ENCODE results near the gene CADM1. TPM values are rescaled to one million over a fixed set of nuclear protein-coding genes. Genes with fewer than 3 reads are reported as not detected.

Gene CADM1
- total and polyA plus RNA-seq, 4 donors: 13.0 to 40.6 (median 28.9) TPM

DNA sequence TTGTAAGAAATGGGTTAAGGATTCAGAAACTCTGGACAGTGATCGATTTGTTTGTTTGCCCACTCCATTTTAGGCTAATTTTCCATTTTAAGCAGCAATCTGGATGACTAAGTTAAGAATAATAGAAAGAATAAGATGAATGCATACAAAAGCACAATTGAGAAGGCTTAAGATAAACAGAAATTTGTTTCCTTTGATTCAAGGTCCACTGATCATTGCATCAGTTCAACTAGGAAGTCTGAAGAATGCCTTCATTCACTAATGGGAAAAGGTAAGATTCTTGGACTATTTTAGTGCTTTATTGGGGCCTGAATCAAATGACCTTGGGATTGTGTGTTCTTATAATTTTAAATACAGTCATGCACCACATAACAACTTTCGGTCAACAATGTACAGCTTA is 140.8 kb downstream of the CADM1 start (continued):
- TF ChIP-seq, protein P1, sequence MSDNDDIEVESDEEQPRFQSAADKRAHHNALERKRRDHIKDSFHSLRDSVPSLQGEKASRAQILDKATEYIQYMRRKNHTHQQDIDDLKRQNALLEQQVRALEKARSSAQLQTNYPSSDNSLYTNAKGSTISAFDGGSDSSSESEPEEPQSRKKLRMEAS (IDR thresholded peaks at IDR 0.05): no peak
- TF ChIP-seq HNF4G (IDR thresholded peaks at IDR 0.05): no peak

DNA sequence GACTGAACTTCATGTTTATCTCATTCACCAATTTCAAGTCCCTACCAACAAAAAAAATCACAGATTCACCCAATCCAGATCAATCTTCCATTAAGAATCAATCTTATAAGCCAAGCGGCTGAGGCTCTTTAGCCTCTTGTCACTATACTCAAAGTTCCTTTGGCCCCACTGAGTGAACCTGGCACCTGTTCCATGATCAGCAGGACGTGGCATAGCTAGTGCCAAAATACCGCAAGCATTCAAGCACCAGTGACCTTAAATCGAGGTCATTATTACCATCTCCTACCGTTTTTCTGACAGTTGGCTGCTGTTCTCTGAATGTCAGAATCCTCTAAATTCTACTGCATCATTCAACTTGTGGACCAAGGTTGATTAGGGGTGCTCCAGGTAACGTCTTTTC is 141.2 kb downstream of the CADM1 start:
- no peaks in the 10 kb centered on the region for H3K9me3 ChIP-seq (ENCODE audit: control insufficient read depth in 4 of 4, low read length in 3 of 4)
- peak in 1 of 2 donors; percentile 30 for TF ChIP-seq HNF4A (conservative IDR thresholded peaks at IDR 0.05)
- TF ChIP-seq HNF4G (IDR thresholded peaks at IDR 0.05): no peak
- no peak for DNase-seq (ENCODE audit: low spot score)
- no peak overlapping the region for H3K9ac ChIP-seq (ENCODE audit: low read depth in 1 of 2, low read length in 2 of 2)
- WGBS: 57% methylated on average over 6 of the region's 6 CpGs
- H3K4me1 ChIP-seq (ENCODE audit: control insufficient read depth in 4 of 4, insufficient read depth in 4 of 4, low read length in 3 of 4): no peaks in the 10 kb centered on the region
- H3K27ac ChIP-seq (ENCODE audit: low read depth in 1 of 2, low read length in 2 of 2): no peak overlapping the region
- no peaks in the 10 kb centered on the region for H3K27me3 ChIP-seq (ENCODE audit: control insufficient read depth in 4 of 4, insufficient read depth in 4 of 4, low read length in 3 of 4)
- no peak overlapping the region for H3K4me3 ChIP-seq (ENCODE audit: low read depth in 1 of 3, low read length in 3 of 3)
- H3K36me3 ChIP-seq (ENCODE audit: control insufficient read depth in 4 of 4, insufficient read depth in 3 of 4, low read depth in 1 of 4, low read length in 3 of 4): peaks cover 0 to 3% (median 0%) of the 10 kb centered on the region in 4 donors

DNA sequence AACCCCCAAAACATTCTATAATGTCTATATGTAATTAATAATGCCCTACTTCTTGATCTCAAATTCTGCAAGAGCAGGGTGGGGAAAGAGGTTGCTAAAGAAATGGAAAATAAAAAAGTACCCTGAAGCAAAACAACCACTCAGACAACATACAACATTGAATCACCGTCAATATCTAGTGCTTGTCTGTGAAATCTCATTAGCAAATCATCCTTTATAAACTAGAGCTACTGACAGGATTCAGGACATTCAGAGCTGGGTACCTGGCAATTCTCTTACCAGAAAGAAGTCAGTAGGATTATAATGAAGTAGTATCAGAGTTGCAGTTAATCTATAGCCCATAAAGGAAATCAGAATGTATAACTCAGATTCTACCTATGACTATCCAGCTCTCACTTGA is 143.2 kb downstream of the CADM1 start:
- H3K4me3 ChIP-seq (ENCODE audit: low read depth in 1 of 3, low read length in 3 of 3): no peak overlapping the region
- no peak for DNase-seq (ENCODE audit: low spot score)
- no peak overlapping the region for H3K9ac ChIP-seq (ENCODE audit: low read depth in 1 of 2, low read length in 2 of 2)
- no peaks in the 10 kb centered on the region for H3K36me3 ChIP-seq (ENCODE audit: control insufficient read depth in 4 of 4, insufficient read depth in 3 of 4, low read depth in 1 of 4, low read length in 3 of 4)
- H3K27ac ChIP-seq (ENCODE audit: low read depth in 1 of 2, low read length in 2 of 2): no peak overlapping the region
- no peaks in the 10 kb centered on the region for H3K27me3 ChIP-seq (ENCODE audit: control insufficient read depth in 4 of 4, insufficient read depth in 4 of 4, low read length in 3 of 4)
- 95% methylated on average over 1 of the region's 1 CpG for WGBS
- H3K9me3 ChIP-seq (ENCODE audit: control insufficient read depth in 4 of 4, low read length in 3 of 4): no peaks in the 10 kb centered on the region
- TF ChIP-seq, protein P2, sequence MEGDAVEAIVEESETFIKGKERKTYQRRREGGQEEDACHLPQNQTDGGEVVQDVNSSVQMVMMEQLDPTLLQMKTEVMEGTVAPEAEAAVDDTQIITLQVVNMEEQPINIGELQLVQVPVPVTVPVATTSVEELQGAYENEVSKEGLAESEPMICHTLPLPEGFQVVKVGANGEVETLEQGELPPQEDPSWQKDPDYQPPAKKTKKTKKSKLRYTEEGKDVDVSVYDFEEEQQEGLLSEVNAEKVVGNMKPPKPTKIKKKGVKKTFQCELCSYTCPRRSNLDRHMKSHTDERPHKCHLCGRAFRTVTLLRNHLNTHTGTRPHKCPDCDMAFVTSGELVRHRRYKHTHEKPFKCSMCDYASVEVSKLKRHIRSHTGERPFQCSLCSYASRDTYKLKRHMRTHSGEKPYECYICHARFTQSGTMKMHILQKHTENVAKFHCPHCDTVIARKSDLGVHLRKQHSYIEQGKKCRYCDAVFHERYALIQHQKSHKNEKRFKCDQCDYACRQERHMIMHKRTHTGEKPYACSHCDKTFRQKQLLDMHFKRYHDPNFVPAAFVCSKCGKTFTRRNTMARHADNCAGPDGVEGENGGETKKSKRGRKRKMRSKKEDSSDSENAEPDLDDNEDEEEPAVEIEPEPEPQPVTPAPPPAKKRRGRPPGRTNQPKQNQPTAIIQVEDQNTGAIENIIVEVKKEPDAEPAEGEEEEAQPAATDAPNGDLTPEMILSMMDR (IDR thresholded peaks at IDR 0.05; ENCODE audit: low read depth, low read length, missing input control): no peak
- no peak for TF ChIP-seq HNF4A (conservative IDR thresholded peaks at IDR 0.05)
- TF ChIP-seq RAD21 (IDR thresholded peaks at IDR 0.05): no peak
- no peak for TF ChIP-seq FOXA2 (IDR thresholded peaks at IDR 0.05)
- no peak for TF ChIP-seq GABPA (IDR thresholded peaks at IDR 0.05 in 1 of 2, conservative IDR thresholded peaks at IDR 0.05 in 1 of 2)
- H3K4me1 ChIP-seq (ENCODE audit: control insufficient read depth in 4 of 4, insufficient read depth in 4 of 4, low read length in 3 of 4): peaks cover 0 to 2% (median 0%) of the 10 kb centered on the region in 4 donors

DNA sequence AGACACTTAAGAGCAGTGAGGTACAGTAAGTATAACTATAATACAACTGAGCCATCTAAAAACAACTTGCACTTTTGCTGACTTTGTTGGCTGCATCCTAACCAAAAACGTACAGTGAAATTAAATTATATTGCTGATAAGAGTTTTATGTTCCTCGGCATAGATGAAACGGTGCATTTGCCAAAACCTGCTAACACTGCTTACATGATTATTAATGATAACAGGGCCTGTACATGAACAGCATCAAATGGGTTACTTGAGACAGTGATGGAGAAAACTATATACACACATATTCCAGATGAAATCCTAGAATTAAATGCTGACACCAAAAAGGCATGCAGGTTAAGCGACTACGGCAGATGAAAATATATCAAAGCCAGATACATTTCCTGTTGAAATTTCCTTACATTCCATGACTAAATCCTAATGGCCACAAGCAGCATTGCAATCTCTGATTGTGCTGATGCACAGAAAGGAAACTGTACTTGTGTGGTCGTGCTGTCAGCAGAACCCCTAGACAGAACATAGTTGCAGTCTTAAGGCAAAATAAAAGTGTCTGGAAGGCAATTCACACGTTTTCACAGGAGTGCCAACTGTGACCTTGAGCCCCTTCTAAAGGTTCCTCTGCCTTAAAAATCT is 143.9 kb downstream of the CADM1 start:
- whole genome bisulfite sequencing: 77% methylated on average over 7 of the region's 7 CpGs

More for the DNA sequence above, 143.9 kb downstream of the CADM1 start:
- no peak for TF ChIP-seq FOXA2 (IDR thresholded peaks at IDR 0.05)
- TF ChIP-seq RAD21 (IDR thresholded peaks at IDR 0.05): no peak
- no peak for TF ChIP-seq YY1 (IDR thresholded peaks at IDR 0.05)
- TF ChIP-seq GABPA (IDR thresholded peaks at IDR 0.05 in 1 of 2, conservative IDR thresholded peaks at IDR 0.05 in 1 of 2): no peak
- no peak for TF ChIP-seq HNF4A (conservative IDR thresholded peaks at IDR 0.05)
- TF ChIP-seq TAF1 (conservative IDR thresholded peaks at IDR 0.05): no peak
- TF ChIP-seq, protein P1 (IDR thresholded peaks at IDR 0.05): no peak
- TF ChIP-seq SP1 (IDR thresholded peaks at IDR 0.05): no peak
- no peak for TF ChIP-seq JUND (IDR thresholded peaks at IDR 0.05)
- no peak for TF ChIP-seq FOXA1 (IDR thresholded peaks at IDR 0.05)
- TF ChIP-seq RXRA (IDR thresholded peaks at IDR 0.05): no peak
- no peak for TF ChIP-seq HNF4G (IDR thresholded peaks at IDR 0.05)
- TF ChIP-seq, protein P3, sequence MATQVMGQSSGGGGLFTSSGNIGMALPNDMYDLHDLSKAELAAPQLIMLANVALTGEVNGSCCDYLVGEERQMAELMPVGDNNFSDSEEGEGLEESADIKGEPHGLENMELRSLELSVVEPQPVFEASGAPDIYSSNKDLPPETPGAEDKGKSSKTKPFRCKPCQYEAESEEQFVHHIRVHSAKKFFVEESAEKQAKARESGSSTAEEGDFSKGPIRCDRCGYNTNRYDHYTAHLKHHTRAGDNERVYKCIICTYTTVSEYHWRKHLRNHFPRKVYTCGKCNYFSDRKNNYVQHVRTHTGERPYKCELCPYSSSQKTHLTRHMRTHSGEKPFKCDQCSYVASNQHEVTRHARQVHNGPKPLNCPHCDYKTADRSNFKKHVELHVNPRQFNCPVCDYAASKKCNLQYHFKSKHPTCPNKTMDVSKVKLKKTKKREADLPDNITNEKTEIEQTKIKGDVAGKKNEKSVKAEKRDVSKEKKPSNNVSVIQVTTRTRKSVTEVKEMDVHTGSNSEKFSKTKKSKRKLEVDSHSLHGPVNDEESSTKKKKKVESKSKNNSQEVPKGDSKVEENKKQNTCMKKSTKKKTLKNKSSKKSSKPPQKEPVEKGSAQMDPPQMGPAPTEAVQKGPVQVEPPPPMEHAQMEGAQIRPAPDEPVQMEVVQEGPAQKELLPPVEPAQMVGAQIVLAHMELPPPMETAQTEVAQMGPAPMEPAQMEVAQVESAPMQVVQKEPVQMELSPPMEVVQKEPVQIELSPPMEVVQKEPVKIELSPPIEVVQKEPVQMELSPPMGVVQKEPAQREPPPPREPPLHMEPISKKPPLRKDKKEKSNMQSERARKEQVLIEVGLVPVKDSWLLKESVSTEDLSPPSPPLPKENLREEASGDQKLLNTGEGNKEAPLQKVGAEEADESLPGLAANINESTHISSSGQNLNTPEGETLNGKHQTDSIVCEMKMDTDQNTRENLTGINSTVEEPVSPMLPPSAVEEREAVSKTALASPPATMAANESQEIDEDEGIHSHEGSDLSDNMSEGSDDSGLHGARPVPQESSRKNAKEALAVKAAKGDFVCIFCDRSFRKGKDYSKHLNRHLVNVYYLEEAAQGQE (IDR thresholded peaks at IDR 0.05): no peak
- TF ChIP-seq EGR1 (IDR thresholded peaks at IDR 0.05; ENCODE audit: low read depth in 2 of 2): no peak
- TF ChIP-seq, protein P4, sequence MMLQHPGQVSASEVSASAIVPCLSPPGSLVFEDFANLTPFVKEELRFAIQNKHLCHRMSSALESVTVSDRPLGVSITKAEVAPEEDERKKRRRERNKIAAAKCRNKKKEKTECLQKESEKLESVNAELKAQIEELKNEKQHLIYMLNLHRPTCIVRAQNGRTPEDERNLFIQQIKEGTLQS (IDR thresholded peaks at IDR 0.05): no peak
- H3K27ac ChIP-seq (ENCODE audit: low read depth in 1 of 2, low read length in 2 of 2): no peak overlapping the region
- no peaks in the 10 kb centered on the region for H3K27me3 ChIP-seq (ENCODE audit: control insufficient read depth in 4 of 4, insufficient read depth in 4 of 4, low read length in 3 of 4)
- no peaks in the 10 kb centered on the region for H3K9me3 ChIP-seq (ENCODE audit: control insufficient read depth in 4 of 4, low read length in 3 of 4)
- no peaks in the 10 kb centered on the region for H3K36me3 ChIP-seq (ENCODE audit: control insufficient read depth in 4 of 4, insufficient read depth in 3 of 4, low read depth in 1 of 4, low read length in 3 of 4)
- no peak for DNase-seq (ENCODE audit: low spot score)
- H3K9ac ChIP-seq (ENCODE audit: low read depth in 1 of 2, low read length in 2 of 2): no peak overlapping the region
- H3K4me1 ChIP-seq (ENCODE audit: control insufficient read depth in 4 of 4, insufficient read depth in 4 of 4, low read length in 3 of 4): peaks cover 0 to 2% (median 0%) of the 10 kb centered on the region in 4 donors
- H3K4me3 ChIP-seq (ENCODE audit: low read depth in 1 of 3, low read length in 3 of 3): no peak overlapping the region

Data from liver (tissue), 9 donors.